ENCODE data around the gene C1orf116. TPM values are rescaled to one million over a fixed set of nuclear protein-coding genes. Genes with fewer than 3 reads are reported as not detected.
"Not testable (repeated sequence)": the region's sequence is repeated elsewhere in the genome, so short reads cannot be mapped to it uniquely, and the experiment has no call there.

C1orf116 gene
- total RNA-seq, 1 donor from 2014 or later = not detected

GRCh38 chr1:207041397-207041796 lies 8.8 kb upstream of the C1orf116 start:
- not testable (repeated sequence) for H3K4me3 ChIP-seq (ENCODE audit: low read length in 3 of 3); H3K9ac ChIP-seq (ENCODE audit: low read depth in 1 of 3, low read length in 3 of 3); H3K36me3 ChIP-seq (ENCODE audit: control insufficient read depth in 3 of 3, insufficient read depth in 3 of 3, low read length in 3 of 3); H3K27me3 ChIP-seq (ENCODE audit: control insufficient read depth in 3 of 3, insufficient read depth in 3 of 3, low read length in 3 of 3); H3K4me1 ChIP-seq (ENCODE audit: control insufficient read depth in 3 of 3, insufficient read depth in 3 of 3, low read length in 3 of 3); H3K27ac ChIP-seq (ENCODE audit: low read depth, low read length); H3K9me3 ChIP-seq (ENCODE audit: control insufficient read depth in 3 of 3, low read length in 3 of 3)

GRCh38 chr1:207040181-207040533 lies 7.6 kb upstream of the C1orf116 start:
- Histone ChIP-seq H3K36me3 (ENCODE audit: control insufficient read depth in 3 of 3, insufficient read depth in 3 of 3, low read length in 3 of 3) (no peaks in the 10 kb centered on the region), H3K9me3 (ENCODE audit: control insufficient read depth in 3 of 3, low read length in 3 of 3) (no peaks in the 10 kb centered on the region), H3K4me1 (ENCODE audit: control insufficient read depth in 3 of 3, insufficient read depth in 3 of 3, low read length in 3 of 3) (no peaks in the 10 kb centered on the region), H3K4me3 (ENCODE audit: low read length in 3 of 3) (no peak overlapping the region), H3K9ac (ENCODE audit: low read depth in 1 of 3, low read length in 3 of 3) (no peak overlapping the region), H3K27me3 (ENCODE audit: control insufficient read depth in 3 of 3, insufficient read depth in 3 of 3, low read length in 3 of 3) (no peaks in the 10 kb centered on the region), H3K27ac (ENCODE audit: low read depth, low read length) (no peak overlapping the region)

- Histone ChIP-seq H3K27ac (ENCODE audit: low read depth, low read length) (no peak overlapping the region), H3K36me3 (ENCODE audit: control insufficient read depth in 3 of 3, insufficient read depth in 3 of 3, low read length in 3 of 3) (no peaks in the 10 kb centered on the region), H3K9ac (ENCODE audit: low read depth in 1 of 3, low read length in 3 of 3) (no peak overlapping the region), H3K4me3 (ENCODE audit: low read length in 3 of 3) (no peak overlapping the region), H3K4me1 (ENCODE audit: control insufficient read depth in 3 of 3, insufficient read depth in 3 of 3, low read length in 3 of 3) (no peaks in the 10 kb centered on the region), H3K27me3 (ENCODE audit: control insufficient read depth in 3 of 3, insufficient read depth in 3 of 3, low read length in 3 of 3) (no peaks in the 10 kb centered on the region), H3K9me3 (ENCODE audit: control insufficient read depth in 3 of 3, low read length in 3 of 3) (no peaks in the 10 kb centered on the region)
Measured at GRCh38 chr1:207039380-207040180, 7.0 kb upstream of the C1orf116 start.

GRCh38 chr1:207036865-207037264 lies 4.3 kb upstream of the C1orf116 start:
- no peaks in the 10 kb centered on the region for H3K36me3 ChIP-seq (ENCODE audit: control insufficient read depth in 3 of 3, insufficient read depth in 3 of 3, low read length in 3 of 3)
- no peak overlapping the region for H3K9ac ChIP-seq (ENCODE audit: low read depth in 1 of 3, low read length in 3 of 3)
- no peaks in the 10 kb centered on the region for H3K4me1 ChIP-seq (ENCODE audit: control insufficient read depth in 3 of 3, insufficient read depth in 3 of 3, low read length in 3 of 3)
- H3K27me3 ChIP-seq (ENCODE audit: control insufficient read depth in 3 of 3, insufficient read depth in 3 of 3, low read length in 3 of 3) = peaks cover 0 to 3% (median 3%) of the 10 kb centered on the region in 3 donors
- H3K27ac ChIP-seq (ENCODE audit: low read depth, low read length) = no peak overlapping the region
- H3K9me3 ChIP-seq (ENCODE audit: control insufficient read depth in 3 of 3, low read length in 3 of 3) = no peaks in the 10 kb centered on the region
- H3K4me3 ChIP-seq (ENCODE audit: low read length in 3 of 3) = no peak overlapping the region

- no peak overlapping the region for H3K27ac ChIP-seq (ENCODE audit: low read depth, low read length)
- no peak overlapping the region for H3K9ac ChIP-seq (ENCODE audit: low read depth in 1 of 3, low read length in 3 of 3)
- no peaks in the 10 kb centered on the region for H3K36me3 ChIP-seq (ENCODE audit: control insufficient read depth in 3 of 3, insufficient read depth in 3 of 3, low read length in 3 of 3)
- H3K4me3 ChIP-seq (ENCODE audit: low read length in 3 of 3) = no peak overlapping the region
- H3K9me3 ChIP-seq (ENCODE audit: control insufficient read depth in 3 of 3, low read length in 3 of 3) = no peaks in the 10 kb centered on the region
- peaks cover 0 to 8% (median 6%) of the 10 kb centered on the region in 3 donors for H3K4me1 ChIP-seq (ENCODE audit: control insufficient read depth in 3 of 3, insufficient read depth in 3 of 3, low read length in 3 of 3)
- H3K27me3 ChIP-seq (ENCODE audit: control insufficient read depth in 3 of 3, insufficient read depth in 3 of 3, low read length in 3 of 3) = peaks cover 0 to 3% (median 3%) of the 10 kb centered on the region in 3 donors
Measured at GRCh38 chr1:207035877-207036551, 3.5 kb upstream of the C1orf116 start.

- Histone ChIP-seq H3K4me1 (ENCODE audit: control insufficient read depth in 3 of 3, insufficient read depth in 3 of 3, low read length in 3 of 3) (peaks cover 6 to 11% (median 6%) of the 10 kb centered on the region in 3 donors), H3K9ac (ENCODE audit: low read depth in 1 of 3, low read length in 3 of 3) (no peak overlapping the region), H3K27ac (ENCODE audit: low read depth, low read length) (no peak overlapping the region), H3K9me3 (ENCODE audit: control insufficient read depth in 3 of 3, low read length in 3 of 3) (no peaks in the 10 kb centered on the region), H3K36me3 (ENCODE audit: control insufficient read depth in 3 of 3, insufficient read depth in 3 of 3, low read length in 3 of 3) (no peaks in the 10 kb centered on the region), H3K4me3 (ENCODE audit: low read length in 3 of 3) (no peak overlapping the region), H3K27me3 (ENCODE audit: control insufficient read depth in 3 of 3, insufficient read depth in 3 of 3, low read length in 3 of 3) (peaks cover 0 to 3% (median 3%) of the 10 kb centered on the region in 3 donors)
Measured at GRCh38 chr1:207034998-207035397, 2.4 kb upstream of the C1orf116 start.

- peaks cover 0 to 3% (median 3%) of the 10 kb centered on the region in 3 donors for H3K27me3 ChIP-seq (ENCODE audit: control insufficient read depth in 3 of 3, insufficient read depth in 3 of 3, low read length in 3 of 3)
- H3K27ac ChIP-seq (ENCODE audit: low read depth, low read length) = no peak overlapping the region
- peaks cover 6 to 11% (median 6%) of the 10 kb centered on the region in 3 donors for H3K4me1 ChIP-seq (ENCODE audit: control insufficient read depth in 3 of 3, insufficient read depth in 3 of 3, low read length in 3 of 3)
- no peaks in the 10 kb centered on the region for H3K36me3 ChIP-seq (ENCODE audit: control insufficient read depth in 3 of 3, insufficient read depth in 3 of 3, low read length in 3 of 3)
- no peak overlapping the region for H3K9ac ChIP-seq (ENCODE audit: low read depth in 1 of 3, low read length in 3 of 3)
- H3K9me3 ChIP-seq (ENCODE audit: control insufficient read depth in 3 of 3, low read length in 3 of 3) = no peaks in the 10 kb centered on the region
- no peak overlapping the region for H3K4me3 ChIP-seq (ENCODE audit: low read length in 3 of 3)
Measured at GRCh38 chr1:207034208-207034607, 1.7 kb upstream of the C1orf116 start.

- Histone ChIP-seq H3K9me3 (ENCODE audit: control insufficient read depth in 3 of 3, low read length in 3 of 3) (no peaks in the 10 kb centered on the region), H3K9ac (ENCODE audit: low read depth in 1 of 3, low read length in 3 of 3) (no peak overlapping the region), H3K27me3 (ENCODE audit: control insufficient read depth in 3 of 3, insufficient read depth in 3 of 3, low read length in 3 of 3) (peaks cover 0 to 3% (median 3%) of the 10 kb centered on the region in 3 donors), H3K36me3 (ENCODE audit: control insufficient read depth in 3 of 3, insufficient read depth in 3 of 3, low read length in 3 of 3) (no peaks in the 10 kb centered on the region), H3K27ac (ENCODE audit: low read depth, low read length) (no peak overlapping the region), H3K4me1 (ENCODE audit: control insufficient read depth in 3 of 3, insufficient read depth in 3 of 3, low read length in 3 of 3) (peaks cover 6 to 11% (median 6%) of the 10 kb centered on the region in 3 donors), H3K4me3 (ENCODE audit: low read length in 3 of 3) (no peak overlapping the region)
Measured at GRCh38 chr1:207033302-207033701, 746 bp upstream of the C1orf116 start.

GRCh38 chr1:207031632-207032264 lies 808 bp downstream of the C1orf116 start:
- Histone ChIP-seq H3K9me3 (ENCODE audit: control insufficient read depth in 3 of 3, low read length in 3 of 3) (no peaks in the 10 kb centered on the region), H3K36me3 (ENCODE audit: control insufficient read depth in 3 of 3, insufficient read depth in 3 of 3, low read length in 3 of 3) (no peaks in the 10 kb centered on the region), H3K4me1 (ENCODE audit: control insufficient read depth in 3 of 3, insufficient read depth in 3 of 3, low read length in 3 of 3) (peaks cover 6 to 11% (median 6%) of the 10 kb centered on the region in 3 donors), H3K4me3 (ENCODE audit: low read length in 3 of 3) (no peak overlapping the region), H3K27me3 (ENCODE audit: control insufficient read depth in 3 of 3, insufficient read depth in 3 of 3, low read length in 3 of 3) (peaks cover 0 to 3% (median 3%) of the 10 kb centered on the region in 3 donors), H3K9ac (ENCODE audit: low read depth in 1 of 3, low read length in 3 of 3) (no peak overlapping the region), H3K27ac (ENCODE audit: low read depth, low read length) (no peak overlapping the region)

- Histone ChIP-seq H3K9me3 (ENCODE audit: control insufficient read depth in 3 of 3, low read length in 3 of 3) (no peaks in the 10 kb centered on the region), H3K4me1 (ENCODE audit: control insufficient read depth in 3 of 3, insufficient read depth in 3 of 3, low read length in 3 of 3) (peaks cover 7 to 14% (median 9%) of the 10 kb centered on the region in 3 donors), H3K27ac (ENCODE audit: low read depth, low read length) (no peak overlapping the region), H3K9ac (ENCODE audit: low read depth in 1 of 3, low read length in 3 of 3) (no peak overlapping the region), H3K4me3 (ENCODE audit: low read length in 3 of 3) (no peak overlapping the region), H3K27me3 (ENCODE audit: control insufficient read depth in 3 of 3, insufficient read depth in 3 of 3, low read length in 3 of 3) (peaks cover 0 to 3% (median 3%) of the 10 kb centered on the region in 3 donors), H3K36me3 (ENCODE audit: control insufficient read depth in 3 of 3, insufficient read depth in 3 of 3, low read length in 3 of 3) (no peaks in the 10 kb centered on the region)
Measured at GRCh38 chr1:207031016-207031415, 1.5 kb downstream of the C1orf116 start.

All from skeletal muscle tissue (tissue), 4 donors.